Liver (tissue), 9 donors: ENCODE measurements around the gene PRRX1. TPM values are rescaled to one million over a fixed set of nuclear protein-coding genes. Genes with fewer than 3 reads are reported as not detected.

Experiments
- DNase-seq: peaks from one replicate; pipeline ENCODE4 v3.0.0-alpha.2; 2017; ENCODE audit warnings: low spot score
- H3K27ac ChIP-seq, 2 donors: one replicate each; pipeline ENCODE4 v1.7.0; 2013; ENCODE audit warnings: inconsistent platforms in 2 of 2, low read length in 2 of 2, control low read depth in 1 of 2, low read depth in 1 of 2, mild to moderate bottlenecking in 1 of 2
- H3K27me3 ChIP-seq, 4 donors: one replicate each; pipeline versions ENCODE4 v1.6.1 to v1.7.0; 2013; ENCODE audit warnings: low read length in 3 of 4, inconsistent platforms in 1 of 4, mild to moderate bottlenecking in 1 of 4, moderate library complexity in 1 of 4; ENCODE audit not compliant: control insufficient read depth in 4 of 4, insufficient read depth in 4 of 4
- H3K36me3 ChIP-seq, 4 donors: one replicate each; pipeline versions ENCODE4 v1.6.1 to v1.7.0; 2013; ENCODE audit warnings: low read length in 3 of 4, mild to moderate bottlenecking in 3 of 4, low read depth in 1 of 4, moderate library complexity in 1 of 4; ENCODE audit not compliant: control insufficient read depth in 4 of 4, insufficient read depth in 3 of 4
- H3K4me1 ChIP-seq, 4 donors: one replicate each; pipeline versions ENCODE4 v1.6.1 to v1.7.0; 2013; ENCODE audit warnings: low read length in 3 of 4, mild to moderate bottlenecking in 3 of 4, moderate library complexity in 1 of 4; ENCODE audit not compliant: control insufficient read depth in 4 of 4, insufficient read depth in 4 of 4
- H3K4me3 ChIP-seq, 3 donors: one replicate each; pipeline versions ENCODE4 v1.6.1 to v1.7.0; 2013; ENCODE audit warnings: low read length in 3 of 3, control low read depth in 1 of 3, low read depth in 1 of 3, mild to moderate bottlenecking in 1 of 3
- H3K9ac ChIP-seq, 2 donors: one replicate each; pipeline ENCODE4 v1.7.0; 2013; ENCODE audit warnings: low read length in 2 of 2, mild to moderate bottlenecking in 2 of 2, moderate library complexity in 2 of 2, control low read depth in 1 of 2, low read depth in 1 of 2
- H3K9me3 ChIP-seq, 4 donors: one replicate each; pipeline versions ENCODE4 v1.6.1 to v1.7.0; 2013; ENCODE audit warnings: low read length in 3 of 4; ENCODE audit not compliant: control insufficient read depth in 4 of 4
- CTCF ChIP-seq: fragments of 150-350 bp; IDR thresholded peaks from 2 replicates; pipeline ENCODE4 v1.5.1; 2017; ENCODE audit warnings: improper control_type of control experiment, low read depth, low read length; ENCODE audit not compliant: missing input control
- EGR1 ChIP-seq, 2 donors: IDR thresholded peaks; 2 replicates each; pipeline ENCODE4 v1.6.1; 2016 to 2018; ENCODE audit warnings: antibody characterized with exemption in 2 of 2, low read depth in 2 of 2
- FOXA1 ChIP-seq: IDR thresholded peaks from 2 replicates; pipeline ENCODE4 v1.6.1; 2016; ENCODE audit warnings: antibody characterized with exemption
- GABPA ChIP-seq, 2 donors: IDR thresholded peaks in 1 of 2; conservative IDR thresholded peaks in 1 of 2; 2 replicates each; pipeline ENCODE4 v1.6.1; 2016; ENCODE audit warnings: antibody characterized with exemption in 2 of 2, mild to moderate bottlenecking in 1 of 2, moderate library complexity in 1 of 2
- HNF4A ChIP-seq, 2 donors: conservative IDR thresholded peaks; 2 replicates each; pipeline ENCODE4 v1.6.1; 2016; ENCODE audit warnings: antibody characterized with exemption in 2 of 2, mild to moderate bottlenecking in 2 of 2
- HNF4G ChIP-seq: IDR thresholded peaks from 2 replicates; pipeline ENCODE4 v1.6.1; 2016; ENCODE audit warnings: antibody characterized with exemption
- JUND ChIP-seq, 2 donors: IDR thresholded peaks; 2 replicates each; pipeline ENCODE4 v1.6.1; 2016; ENCODE audit warnings: antibody characterized with exemption in 2 of 2
- MAX ChIP-seq: IDR thresholded peaks from 2 replicates; pipeline ENCODE4 v1.6.1; 2016; ENCODE audit warnings: antibody characterized with exemption
- NR2F2 ChIP-seq: IDR thresholded peaks from 2 replicates; pipeline ENCODE4 v1.6.1; 2016; ENCODE audit warnings: antibody characterized with exemption
- RAD21 ChIP-seq, 2 donors: IDR thresholded peaks; 2 replicates each; pipeline ENCODE4 v1.6.1; 2016; ENCODE audit warnings: antibody characterized with exemption in 2 of 2, mild to moderate bottlenecking in 2 of 2
- RXRA ChIP-seq, 2 donors: IDR thresholded peaks; 2 replicates each; pipeline ENCODE4 v1.6.1; 2017 to 2018; ENCODE audit warnings: antibody characterized with exemption in 2 of 2, mild to moderate bottlenecking in 1 of 2
- SP1 ChIP-seq: IDR thresholded peaks from 2 replicates; pipeline ENCODE4 v1.6.1; 2018; ENCODE audit warnings: antibody characterized with exemption, mild to moderate bottlenecking
- TAF1 ChIP-seq: conservative IDR thresholded peaks from 2 replicates; pipeline ENCODE4 v1.6.1; 2016; ENCODE audit warnings: antibody characterized with exemption, mild to moderate bottlenecking
- YY1 ChIP-seq: IDR thresholded peaks from 2 replicates; pipeline ENCODE4 v1.6.1; 2016; ENCODE audit warnings: antibody characterized with exemption, mild to moderate bottlenecking
- ZBTB33 ChIP-seq: IDR thresholded peaks from 2 replicates; pipeline ENCODE4 v1.6.1; 2016; ENCODE audit warnings: antibody characterized with exemption
- WGBS: extraction: QIAGEN DNeasy Blood & Tissue Kit; methylation state at CpG from one replicate; pipeline ENCODE4 v1.1.7; 2013; 5-methylcytosine and 5-hydroxymethylcytosine counted together
- polyA plus RNA-seq, 2 donors: library from polyadenylated mRNA; stranded (reverse) in 1 of 2; unstranded in 1 of 2; fragments of 200-250 nt in 1 of 2; fragments of >200 nt in 1 of 2; fragmentation: Nextera tagmentation in 1 of 2; extraction: Ambion mirVana in 1 of 2; gene quantifications; one replicate each; pipeline versions ENCODE4 v1.2.1 to v1.2.3, GENCODE V29; 2013 to 2015
- total RNA-seq, 2 donors: library from RNA; depleted of rRNA; stranded (reverse); fragments of >200 nt; gene quantifications; one replicate each; pipeline ENCODE4 v1.2.3, GENCODE V29; 2014
- donor health status: healthy.
- donor health status: healthy.
- donor health status: healthy.
- donor health status: healthy.
- donor health status: healthy.

The PRRX1 gene
- total and polyA plus RNA-seq, 4 donors = under 0.01 to 0.37 (median 0.25) TPM; not detected in 1

GRCh38 chr1:170640581-170640980, 23.4 kb upstream of the PRRX1 start (continued):
- no peak for TF ChIP-seq ZBTB33

- H3K9me3 ChIP-seq = no peaks in the 10 kb centered on the region
- peaks cover 0 to 11% (median 7%) of the 10 kb centered on the region in 4 donors for H3K27me3 ChIP-seq
- peaks cover 2 to 10% (median 8%) of the 10 kb centered on the region in 4 donors for H3K4me1 ChIP-seq
- no peaks in the 10 kb centered on the region for H3K36me3 ChIP-seq
- WGBS = 42% methylated on average over 4 of the region's 4 CpGs
- DNase-seq = no peak
- H3K4me3 ChIP-seq = no peak overlapping the region
- TF ChIP-seq RAD21 (IDR thresholded peaks at IDR 0.05) = no peak
- no peak for TF ChIP-seq HNF4A (conservative IDR thresholded peaks at IDR 0.05)
- TF ChIP-seq HNF4G = no peak
- TF ChIP-seq MAX = no peak
- TF ChIP-seq JUND (IDR thresholded peaks at IDR 0.05) = no peak
- no peak for TF ChIP-seq CTCF
- TF ChIP-seq ZBTB33 = no peak
- no peak for TF ChIP-seq RXRA (IDR thresholded peaks at IDR 0.05)
- no peak for TF ChIP-seq SP1
- no peak for TF ChIP-seq YY1
- TF ChIP-seq FOXA1 = no peak
- TF ChIP-seq NR2F2 = no peak
- no peak for TF ChIP-seq GABPA (IDR thresholded peaks at IDR 0.05 in 1 of 2, conservative IDR thresholded peaks at IDR 0.05 in 1 of 2)
- TF ChIP-seq EGR1 (IDR thresholded peaks at IDR 0.05; ENCODE audit: low read depth in 2 of 2) = no peak
- no peak for TF ChIP-seq TAF1
- no peak overlapping the region for H3K9ac ChIP-seq
- H3K27ac ChIP-seq = no peak overlapping the region
Measured at GRCh38 chr1:170657275-170657853, 6.6 kb upstream of the PRRX1 start.
